Body of pancreas (tissue), 4 donors: ENCODE results near the gene STK26. TPM values are rescaled to one million over a fixed set of nuclear protein-coding genes. Genes with fewer than 3 reads are reported as not detected.

Source experiments
- ATAC-seq: fragments of 150-250 bp; one replicate; pipeline ENCODE4 v1.9.1; 2016
- DNase-seq, 4 donors: peaks; one replicate each; pipeline ENCODE4 v3.0.0-alpha.2; 2019
- H3K27ac ChIP-seq, 4 donors: fragments of 200-600 bp; sonication (generic); 1 replicate in 3 of 4; 2 replicates in 1 of 4; pipeline versions ENCODE4 v1.5.1 to v1.6.1; 2016 to 2019; ENCODE audit warnings: mild to moderate bottlenecking in 1 of 4, mixed read lengths in 1 of 4, moderate library complexity in 1 of 4
- H3K27me3 ChIP-seq, 2 donors: fragments of 200-600 bp; sonication (generic); one replicate each; pipeline ENCODE4 v1.6.0; 2016; ENCODE audit warnings: mild to moderate bottlenecking in 1 of 2
- H3K36me3 ChIP-seq, 2 donors: fragments of 200-600 bp; sonication (generic); replicated peaks in 1 of 2; 2 replicates each; pipeline ENCODE4 v1.5.1; 2016; ENCODE audit warnings: low read depth in 2 of 2; ENCODE audit not compliant: insufficient read depth in 1 of 2
- H3K4me1 ChIP-seq: fragments of 200-600 bp; sonication (generic); one replicate; pipeline ENCODE4 v1.6.0; 2016
- H3K4me3 ChIP-seq, 2 donors: fragments of 200-600 bp; sonication (generic); 1 replicate in 1 of 2; 2 replicates in 1 of 2; pipeline ENCODE4 v1.5.1; 2016 to 2019
- H3K9me3 ChIP-seq, 3 donors: fragments of 200-600 bp; sonication (generic); 1 replicate in 2 of 3; 2 replicates in 1 of 3; pipeline ENCODE4 v1.5.1; 2016
- CTCF ChIP-seq, 7 experiments: fragments of 450-650 bp in 4 of 7; fragments of 200-600 bp in 3 of 7; sonication (generic) in 3 of 7; IDR thresholded peaks; one replicate each; pipeline ENCODE4 v1.5.1; 2016 to 2019; ENCODE audit warnings: antibody characterized with exemption in 7 of 7
- POLR2A ChIP-seq, 3 donors: fragments of 450-650 bp; IDR thresholded peaks; one replicate each; pipeline ENCODE4 v1.6.1; 2016; ENCODE audit warnings: antibody characterized with exemption in 3 of 3, mild to moderate bottlenecking in 2 of 3
- WGBS, 2 donors: methylation state at CpG; one replicate each; pipeline ENCODE4 v1.1.5; 2017; 5-methylcytosine and 5-hydroxymethylcytosine counted together
- intact Hi-C: fragments of 100-400 bp; cut with DNase I; formaldehyde crosslinking; loops from one replicate; pipeline ENCODE4 v1.15.1; 2023
- total RNA-seq, 2 donors: library from RNA; depleted of rRNA; stranded (reverse); fragments of >200 nt; gene quantifications; one replicate each; pipeline ENCODE4 v1.1.0, GENCODE V29; 2016

The STK26 gene
- total RNA-seq, 2 donors from 2014 or later: 4.9 to 5.3 TPM

- TF ChIP-seq CTCF (IDR thresholded peaks at IDR 0.05) (no peak), POLR2A (IDR thresholded peaks at IDR 0.05) (no peak)
- DNase-seq (no peak), ATAC-seq (no peak)
- no peaks in the 10 kb centered on the region for H3K9me3 ChIP-seq
- no peak overlapping the region for H3K4me3 ChIP-seq
- intact Hi-C loops: no loop called here
- H3K27ac ChIP-seq: no peak overlapping the region
- H3K4me1 ChIP-seq: no peaks in the 10 kb centered on the region
- 89 to 97% methylated on average over 3 of the region's 3 CpGs for WGBS, 2 donors
- no peaks in the 10 kb centered on the region for H3K36me3 ChIP-seq
- no peaks in the 10 kb centered on the region for H3K27me3 ChIP-seq
Observed at GRCh38 chrX:132033166-132033565, 10.1 kb downstream of the STK26 start.

GRCh38 chrX:132034648-132035047 is 11.5 kb downstream of the STK26 start:
- no peak for ATAC-seq
- Histone ChIP-seq H3K4me3 (no peak overlapping the region), H3K9me3 (no peaks in the 10 kb centered on the region), H3K36me3 (no peaks in the 10 kb centered on the region), H3K4me1 (no peaks in the 10 kb centered on the region), H3K27ac (no peak overlapping the region), H3K27me3 (no peaks in the 10 kb centered on the region)
- TF ChIP-seq CTCF (IDR thresholded peaks at IDR 0.05) (no peak), POLR2A (IDR thresholded peaks at IDR 0.05) (no peak)
- no peak for DNase-seq
- intact Hi-C loops: no loop called here
- WGBS, 2 donors: 97 to 100% methylated on average over 3 of the region's 3 CpGs

GRCh38 chrX:132037479-132037993 is 14.4 kb downstream of the STK26 start:
- intact Hi-C loops: no loop called here
- 72 to 74% methylated on average over 5 of the region's 5 CpGs for WGBS, 2 donors
- no peak for ATAC-seq
- Histone ChIP-seq H3K4me1 (no peaks in the 10 kb centered on the region), H3K9me3 (no peaks in the 10 kb centered on the region), H3K4me3 (no peak overlapping the region), H3K36me3 (no peaks in the 10 kb centered on the region), H3K27ac (no peak overlapping the region), H3K27me3 (no peaks in the 10 kb centered on the region)
- no peak for DNase-seq
- TF ChIP-seq POLR2A (IDR thresholded peaks at IDR 0.05) (no peak), CTCF (IDR thresholded peaks at IDR 0.05) (no peak)

GRCh38 chrX:132040066-132040465 is 17.0 kb downstream of the STK26 start:
- Histone ChIP-seq H3K27me3 (no peaks in the 10 kb centered on the region), H3K9me3 (no peaks in the 10 kb centered on the region)
- TF ChIP-seq CTCF (IDR thresholded peaks at IDR 0.05) (no peak), POLR2A (IDR thresholded peaks at IDR 0.05) (no peak)

GRCh38 chrX:132041015-132041414 is 17.9 kb downstream of the STK26 start:
- no peaks in the 10 kb centered on the region for H3K36me3 ChIP-seq
- intact Hi-C loops: no loop called here
- TF ChIP-seq CTCF (IDR thresholded peaks at IDR 0.05) (no peak), POLR2A (IDR thresholded peaks at IDR 0.05) (no peak)
- no peaks in the 10 kb centered on the region for H3K27me3 ChIP-seq
- DNase-seq (no peak), ATAC-seq (no peak)
- no peaks in the 10 kb centered on the region for H3K9me3 ChIP-seq
- no peak overlapping the region for H3K27ac ChIP-seq
- H3K4me1 ChIP-seq: no peaks in the 10 kb centered on the region
- no peak overlapping the region for H3K4me3 ChIP-seq
- 86 to 88% methylated on average over 4 of the region's 4 CpGs for WGBS, 2 donors

More at GRCh38 chrX:132040066-132040465, 17.0 kb downstream of the STK26 start:
- Histone ChIP-seq H3K27ac (no peak overlapping the region), H3K36me3 (no peaks in the 10 kb centered on the region), H3K4me1 (no peaks in the 10 kb centered on the region), H3K4me3 (no peak overlapping the region)
- intact Hi-C loops: no loop called here
- DNase-seq: no peak
- no peak for ATAC-seq
- 95 to 97% methylated on average over 2 of the region's 2 CpGs for WGBS, 2 donors
